GM12878 (cell line): ENCODE data around the gene CPVL. TPM values are rescaled to one million over a fixed set of nuclear protein-coding genes. Genes with fewer than 3 reads are reported as not detected.

ENCODE experiments used
- ATAC-seq: fragments of 200-7000 bp; cut with Tn5 transposase; 3 replicates; pipeline ENCODE4 v1.9.1; 2020; ENCODE audit warnings: mild to moderate bottlenecking, moderate library complexity
- BruUV-seq: library from RNA; stranded (reverse); fragments of 400-500 nt; replicated peaks from 2 replicates; lab custom pipeline; 2021; lab: Mats Ljungman, UMichigan
- CTCF ChIA-PET: fragments of 300-600 bp; sonication (Branson Sonifier 250); formaldehyde crosslinking; extraction: SDS; loops from one replicate; lab custom pipeline; 2021; ENCODE audit warnings: inconsistent platforms; lab: Yijun Ruan, JAX
- POLR2A ChIA-PET: fragments of 350-600 bp; formaldehyde crosslinking; extraction: SDS; loops from one replicate; lab custom pipeline; 2021; ENCODE audit warnings: inconsistent platforms; lab: Charles Lee
- RAD21 ChIA-PET: fragments of 300-600 bp; sonication (Branson Sonifier 250); formaldehyde crosslinking; loops from one replicate; lab custom pipeline; 2023; ENCODE audit warnings: antibody characterized with exemption; ENCODE audit not compliant: unreplicated experiment; lab: Charles Lee
- SMC1A ChIA-PET: fragments of 300-600 bp; sonication (Branson Sonifier 250); formaldehyde crosslinking; loops from one replicate; lab custom pipeline; 2023; ENCODE audit not compliant: unreplicated experiment, uncharacterized antibody; lab: Charles Lee
- DNase-seq: peaks from one replicate; pipeline ENCODE4 v3.0.0-alpha.2; 2011; ENCODE audit warnings: low read depth, low spot score
- FAIRE-seq: peaks from 3 replicates; lab custom pipeline; 2011; peaks lifted over from hg19 to GRCh38; lab: Jason Lieb, UNC
- H2AFZ ChIP-seq: 2 replicates; pipeline ENCODE4 v1.6.0; 2011; ENCODE audit warnings: low read depth, low read length, control low read depth; ENCODE audit not compliant: control insufficient read depth
- H3K27ac ChIP-seq: 2 replicates; pipeline ENCODE4 v1.5.1; 2011; ENCODE audit warnings: control low read depth; ENCODE audit not compliant: control insufficient read depth, insufficient read depth
- H3K27me3 ChIP-seq, 2 experiments: replicated peaks in 1 of 2; 2 replicates each; pipeline versions ENCODE4 v1.6.0 to v1.6.1; 2011; ENCODE audit warnings: low read length in 1 of 2; ENCODE audit not compliant: control insufficient read depth in 2 of 2, insufficient read depth in 2 of 2
- H3K36me3 ChIP-seq, 2 experiments: 2 replicates each; pipeline ENCODE4 v1.5.1; 2011; ENCODE audit warnings: low read length in 1 of 2; ENCODE audit not compliant: control insufficient read depth in 2 of 2, insufficient read depth in 2 of 2
- H3K4me1 ChIP-seq: 2 replicates; pipeline ENCODE4 v1.6.1; 2011; ENCODE audit warnings: mild to moderate bottlenecking, low read length, moderate library complexity, mixed read lengths; ENCODE audit not compliant: control insufficient read depth, insufficient read depth
- H3K4me2 ChIP-seq: 2 replicates; pipeline ENCODE4 v1.6.0; 2011; ENCODE audit warnings: control low read depth; ENCODE audit not compliant: control insufficient read depth, insufficient read depth
- H3K4me3 ChIP-seq: fragments of 200-600 bp; sonication (generic); 2 replicates; pipeline ENCODE4 v1.5.1; 2016
- H3K79me2 ChIP-seq: 2 replicates; pipeline ENCODE4 v1.6.0; 2011; ENCODE audit warnings: low read length; ENCODE audit not compliant: control insufficient read depth, insufficient read depth
- H3K9ac ChIP-seq: 2 replicates; pipeline ENCODE4 v1.8.0; 2011; ENCODE audit warnings: low read length, control low read depth, mixed read lengths; ENCODE audit not compliant: control insufficient read depth, insufficient read depth
- H3K9me3 ChIP-seq: replicated peaks from 3 replicates; pipeline ENCODE4 v1.5.1; 2011; ENCODE audit warnings: mild to moderate bottlenecking, low read length; ENCODE audit not compliant: control insufficient read depth, insufficient read depth
- H4K20me1 ChIP-seq: 2 replicates; pipeline ENCODE4 v1.6.0; 2011; ENCODE audit not compliant: control insufficient read depth, insufficient read depth
- CREB1 ChIP-seq: IDR thresholded peaks from 2 replicates; pipeline ENCODE4 v1.6.1; 2012; ENCODE audit warnings: low read depth, mild to moderate bottlenecking, inconsistent platforms
- EGR1 ChIP-seq, 2 experiments: IDR thresholded peaks; 1 replicate in 1 of 2; 2 replicates in 1 of 2; pipeline ENCODE4 v1.6.1; 2011 to 2012; ENCODE audit warnings: low read depth in 2 of 2, low read length in 2 of 2, borderline replicate concordance in 1 of 2, mild to moderate bottlenecking in 1 of 2, moderate library complexity in 1 of 2
- HDGF ChIP-seq: fragments of 450-650 bp; IDR thresholded peaks from 2 replicates; pipeline ENCODE4 v1.6.1; 2016; ENCODE audit warnings: antibody characterized with exemption
- JUND ChIP-seq: IDR thresholded peaks from 2 replicates; pipeline ENCODE4 v1.6.1; 2012; ENCODE audit warnings: low read depth, mild to moderate bottlenecking, low read length, improper control_type of control experiment, moderate library complexity
- NFXL1 ChIP-seq: fragments of 450-650 bp; IDR thresholded peaks from 2 replicates; pipeline ENCODE4 v1.6.1; 2017; ENCODE audit warnings: antibody characterized with exemption, mild to moderate bottlenecking, borderline replicate concordance
- RFX5 ChIP-seq: IDR thresholded peaks from 2 replicates; pipeline ENCODE4 v1.6.1; 2011; ENCODE audit warnings: low read depth, low read length, improper control_type of control experiment
- SREBF2 ChIP-seq: IDR thresholded peaks from 2 replicates; pipeline ENCODE4 v1.6.1; 2012; ENCODE audit warnings: mild to moderate bottlenecking, low read length
- SRF ChIP-seq, 2 experiments: IDR thresholded peaks; 2 replicates each; pipeline ENCODE4 v1.6.1; 2011; ENCODE audit warnings: low read depth in 2 of 2, low read length in 2 of 2, mild to moderate bottlenecking in 1 of 2, moderate library complexity in 1 of 2
- STAT1 ChIP-seq: fragments of 450-650 bp; conservative IDR thresholded peaks from 2 replicates; pipeline ENCODE4 v1.6.1; 2014; ENCODE audit warnings: antibody characterized with exemption, mild to moderate bottlenecking
- TCF3 ChIP-seq: IDR thresholded peaks from 2 replicates; pipeline ENCODE4 v1.6.1; 2012; ENCODE audit warnings: low read depth, mild to moderate bottlenecking, low read length, borderline replicate concordance; ENCODE audit not compliant: insufficient read depth
- YBX1 ChIP-seq: fragments of 450-650 bp; IDR thresholded peaks from 2 replicates; pipeline ENCODE4 v1.6.1; 2016; ENCODE audit warnings: antibody characterized with exemption
- ZNF207 ChIP-seq: fragments of 450-650 bp; IDR thresholded peaks from 2 replicates; pipeline ENCODE4 v1.6.1; 2014; ENCODE audit warnings: antibody characterized with exemption, mild to moderate bottlenecking, borderline replicate concordance
- WGBS: methylation state at CpG from one replicate; pipeline ENCODE4 v1.1.6; 2016; ENCODE audit warnings: low lambda C conversion rate; ENCODE audit not compliant: insufficient replicate concordance, insufficient coverage; ENCODE audit errors: missing lambda C conversion rate; 5-methylcytosine and 5-hydroxymethylcytosine counted together
- in situ Hi-C: fragments of 300-500 bp; cut with MboI; formaldehyde crosslinking; loops from 9 replicates; pipeline ENCODE4 v1.14.3; 2018; ENCODE audit warnings: mixed read lengths
- intact Hi-C: fragments of 100-400 bp; cut with micrococcal nuclease; formaldehyde crosslinking; loops from one replicate; pipeline ENCODE4 v1.14.2; 2022; ENCODE audit not compliant: unreplicated experiment
- polyA plus RNA-seq, 11 experiments: library from polyadenylated mRNA; depleted of rRNA in 4 of 11; unstranded in 6 of 11; stranded (reverse) in 5 of 11; fragments of >200 nt; fragmentation: Nextera tagmentation in 4 of 11; fragmentation: Illumina TruSeq in 1 of 11; extraction: Ambion mirVana in 4 of 11; extraction: Trizol in 1 of 11; gene quantifications; 1 replicate in 1 of 11; 2 replicates in 10 of 11; pipeline versions ENCODE4 v1.2.1 to v1.2.3, GENCODE V29; 2011 to 2016; ENCODE audit warnings: inconsistent platforms in 2 of 11, missing spikeins in 2 of 11, low read depth in 1 of 11
- total RNA-seq, 4 experiments: library from RNA; depleted of rRNA in 3 of 4; stranded (reverse); fragments of >200 nt in 3 of 4; fragmentation: Illumina TruSeq in 1 of 4; extraction: Trizol in 1 of 4; gene quantifications; 2 replicates each; pipeline versions ENCODE4 v1.2.1 to v1.2.3, GENCODE V29; 2013 to 2021
- TF ChIP-seq, protein P1 (sequence below): fragments of 450-650 bp; IDR thresholded peaks from 2 replicates; pipeline ENCODE4 v1.6.1; 2014; ENCODE audit warnings: mild to moderate bottlenecking

The CPVL gene
- total and polyA plus RNA-seq, 10 of the 15 experiments (the other 5 are each of a cell fraction or from before 2014, with no cell fraction given), result 0.59 TPM; not detected in 9

DNA sequence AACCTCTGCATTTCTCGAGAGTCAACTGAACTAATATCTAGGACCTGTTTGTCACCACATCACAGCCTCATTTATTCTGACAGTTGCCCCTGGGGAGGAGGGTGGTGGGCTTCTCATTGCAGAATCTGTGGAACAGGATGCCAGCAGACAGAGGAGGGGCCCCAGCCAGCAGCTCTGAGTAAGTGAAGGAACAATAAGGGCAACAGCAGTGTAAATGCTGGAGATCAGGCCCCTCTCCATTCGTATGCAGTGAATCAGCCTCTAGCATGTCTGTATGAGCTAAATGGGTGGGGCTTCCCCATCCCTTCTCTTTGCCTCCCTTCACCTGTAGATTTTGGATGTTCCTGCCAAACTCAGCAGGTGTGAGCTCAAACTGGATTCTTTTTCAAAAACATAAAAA lies 7.7 kb upstream of the CPVL start:
- no peak overlapping the region for H3K9ac ChIP-seq

DNA sequence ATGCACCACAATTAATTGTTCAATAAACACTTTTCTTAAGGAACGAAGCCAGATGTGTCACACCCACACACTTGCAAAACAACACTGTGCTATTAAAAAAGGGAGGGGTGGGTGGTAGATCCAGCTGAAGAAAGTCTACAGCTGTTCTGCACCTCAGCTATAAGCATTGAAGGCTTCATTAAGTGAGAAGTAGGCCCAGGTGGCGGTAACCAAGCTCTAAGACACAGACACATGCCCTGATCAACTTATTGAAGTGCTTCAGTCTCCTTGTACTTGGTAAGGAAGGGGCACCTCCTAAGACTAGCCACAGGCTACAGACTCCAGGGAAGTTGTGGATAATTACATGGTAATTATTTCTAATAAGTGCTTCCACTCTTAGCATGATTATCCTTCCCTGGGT lies 4.5 kb upstream of the CPVL start:
- H3K79me2 ChIP-seq, result no peaks in the 10 kb centered on the region
- ChIA-PET SMC1A (no interaction called here), CTCF (no interaction called here), POLR2A (no interaction called here), RAD21 (interaction anchor here (0.5 kb wide), 1 partner anchor 38 kb away, joined by 3 read pairs; no protein-coding TSS in a partner anchor)
- H4K20me1 ChIP-seq, result no peaks in the 10 kb centered on the region
- peaks cover 7 to 9% of the 10 kb centered on the region in 2 experiments; a peak in 3 of 4 replicates for H3K27me3 ChIP-seq
- ATAC-seq, result no peak
- DNase-seq, result no peak
- TF ChIP-seq EGR1 (IDR thresholded peaks at IDR 0.05; ENCODE audit: borderline replicate concordance in 1 of 2, low read depth in 2 of 2, low read length in 2 of 2) (no peak), YBX1 (no peak), HDGF (no peak), SREBF2 (no peak), CREB1 (no peak), JUND (no peak), RFX5 (no peak), ZNF207 (no peak), SRF (IDR thresholded peaks at IDR 0.05; ENCODE audit: low read depth in 2 of 2, low read length in 2 of 2) (no peak)
- TF ChIP-seq, protein P1, sequence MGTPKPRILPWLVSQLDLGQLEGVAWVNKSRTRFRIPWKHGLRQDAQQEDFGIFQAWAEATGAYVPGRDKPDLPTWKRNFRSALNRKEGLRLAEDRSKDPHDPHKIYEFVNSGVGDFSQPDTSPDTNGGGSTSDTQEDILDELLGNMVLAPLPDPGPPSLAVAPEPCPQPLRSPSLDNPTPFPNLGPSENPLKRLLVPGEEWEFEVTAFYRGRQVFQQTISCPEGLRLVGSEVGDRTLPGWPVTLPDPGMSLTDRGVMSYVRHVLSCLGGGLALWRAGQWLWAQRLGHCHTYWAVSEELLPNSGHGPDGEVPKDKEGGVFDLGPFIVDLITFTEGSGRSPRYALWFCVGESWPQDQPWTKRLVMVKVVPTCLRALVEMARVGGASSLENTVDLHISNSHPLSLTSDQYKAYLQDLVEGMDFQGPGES, result no peak
- intact Hi-C loops, result no loop called here
- H3K9ac ChIP-seq, result no peak overlapping the region
- no TSS peak for BruUV-seq
- no peaks in the 10 kb centered on the region for H3K4me1 ChIP-seq
- in situ Hi-C loops, result no loop called here
- WGBS, result 0% methylated on average over 2 of the region's 2 CpGs
- no peaks in the 10 kb centered on the region for H3K9me3 ChIP-seq
- no peak overlapping the region for H3K4me3 ChIP-seq
- no peak overlapping the region for H3K27ac ChIP-seq
- H2AFZ ChIP-seq, result no peak overlapping the region
- no peak overlapping the region for H3K4me2 ChIP-seq
- no peak for FAIRE-seq
- no peaks in the 10 kb centered on the region for H3K36me3 ChIP-seq

More for the DNA sequence above, 7.7 kb upstream of the CPVL start:
- intact Hi-C loops, result no loop called here
- no peak overlapping the region for H3K27ac ChIP-seq
- BruUV-seq, result no TSS peak
- H4K20me1 ChIP-seq, result no peaks in the 10 kb centered on the region
- FAIRE-seq (no peak), DNase-seq (no peak), ATAC-seq (no peak)
- RAD21 ChIA-PET, result no interaction called here
- H3K4me2 ChIP-seq, result no peak overlapping the region
- SMC1A ChIA-PET, result no interaction called here
- no peaks in the 10 kb centered on the region for H3K9me3 ChIP-seq
- POLR2A ChIA-PET, result no interaction called here
- in situ Hi-C loops, result no loop called here
- no peaks in the 10 kb centered on the region for H3K4me1 ChIP-seq
- H3K27me3 ChIP-seq, result no peaks in the 10 kb centered on the region; a peak in 1 of 4 replicates
- WGBS, result 14% methylated on average over 2 of the region's 2 CpGs
- no peak overlapping the region for H3K4me3 ChIP-seq
- H2AFZ ChIP-seq, result no peak overlapping the region
- H3K36me3 ChIP-seq, result no peaks in the 10 kb centered on the region
- no peak for TF ChIP-seq NFXL1
- no peak for TF ChIP-seq TCF3
- no peak for TF ChIP-seq STAT1
- CTCF ChIA-PET, result no interaction called here
- H3K79me2 ChIP-seq, result no peaks in the 10 kb centered on the region
